ENCODE data around the gene C22orf15.
"Not testable (repeated sequence)": the region's sequence is repeated elsewhere in the genome, so short reads cannot be mapped to it uniquely, and the experiment has no call there.

Gene C22orf15

GRCh38 chr22:23718371-23719165 lies 44.2 kb upstream of the C22orf15 start:
- DNase-seq (ENCODE audit: low read depth): no peak

DNA sequence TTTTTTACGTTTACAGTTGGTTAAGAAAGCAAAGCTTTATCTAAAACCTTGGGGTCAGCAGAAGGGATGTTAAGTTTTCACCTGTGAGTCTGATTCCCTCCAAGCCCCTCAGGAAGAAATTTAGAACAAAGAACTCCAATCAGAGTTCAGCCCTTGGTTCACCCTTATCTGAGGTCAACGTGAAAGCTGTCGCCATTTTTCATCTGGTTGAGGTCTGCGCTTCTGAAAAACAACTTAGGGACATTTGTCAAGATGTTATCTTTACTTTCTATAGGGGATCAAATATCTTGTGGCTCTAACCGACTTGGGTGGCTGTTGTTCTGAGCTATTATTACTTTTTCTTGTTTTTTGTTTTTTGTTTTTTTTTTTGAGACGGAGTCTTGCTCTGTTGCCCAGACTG lies 41.9 kb upstream of the C22orf15 start:
- TF ChIP-seq CTCF (conservative IDR thresholded peaks at IDR 0.05; ENCODE audit: low read depth, low read length): no peak
- no peak for DNase-seq (ENCODE audit: low read depth)

More at GRCh38 chr22:23718371-23719165, 44.2 kb upstream of the C22orf15 start:
- TF ChIP-seq CTCF (conservative IDR thresholded peaks at IDR 0.05; ENCODE audit: low read depth, low read length): no peak
- no peak overlapping the region for H3K4me3 ChIP-seq (ENCODE audit: low read length)

GRCh38 chr22:23722160-23722559 lies 40.6 kb upstream of the C22orf15 start:
- no peak for TF ChIP-seq CTCF (conservative IDR thresholded peaks at IDR 0.05; ENCODE audit: low read depth, low read length)
- H3K4me3 ChIP-seq (ENCODE audit: low read length): no peak overlapping the region
- DNase-seq (ENCODE audit: low read depth): no peak

More for the DNA sequence above, 41.9 kb upstream of the C22orf15 start:
- no peak overlapping the region for H3K4me3 ChIP-seq (ENCODE audit: low read length)

- TF ChIP-seq CTCF (conservative IDR thresholded peaks at IDR 0.05; ENCODE audit: low read depth, low read length): no peak
- DNase-seq (ENCODE audit: low read depth): no peak
- H3K4me3 ChIP-seq (ENCODE audit: low read length): no peak overlapping the region
These were observed 40.1 kb upstream of the C22orf15 start for GRCh38 chr22:23722724-23723123.

- DNase-seq (ENCODE audit: low read depth); H3K4me3 ChIP-seq (ENCODE audit: low read length): not testable (repeated sequence)
These were observed 34.7 kb upstream of the C22orf15 start for GRCh38 chr22:23728108-23728507.

- DNase-seq (ENCODE audit: low read depth): no peak
- no peak overlapping the region for H3K4me3 ChIP-seq (ENCODE audit: low read length)
- no peak for TF ChIP-seq CTCF (conservative IDR thresholded peaks at IDR 0.05; ENCODE audit: low read depth, low read length)
These were observed 25.1 kb upstream of the C22orf15 start for GRCh38 chr22:23737696-23738095.

- DNase-seq (ENCODE audit: low read depth): no peak
- no peak for TF ChIP-seq CTCF (conservative IDR thresholded peaks at IDR 0.05; ENCODE audit: low read depth, low read length)
- H3K4me3 ChIP-seq (ENCODE audit: low read length): no peak overlapping the region
These were observed 20.1 kb upstream of the C22orf15 start for GRCh38 chr22:23742505-23743264.

Measured in retinal pigment epithelial cell (primary cell).